Activated naive CD4-positive, alpha-beta T cell treated with Interleukin-2 at 50 U/mL for 16 hours (primary cell): ENCODE results near the gene PABPC1L.

ENCODE experiments used
- DNase-seq: peaks from one replicate; pipeline ENCODE4 v3.0.0-alpha.2; 2020

PABPC1L gene

GRCh38 chr20:44970243-44970757, 60.4 kb downstream of the PABPC1L start:
- no peak for DNase-seq

- DNase-seq = no peak
Observed at GRCh38 chr20:44973053-44973452, 63.2 kb downstream of the PABPC1L start.

- DNase-seq = no peak
Observed at GRCh38 chr20:44976698-44977097, 66.8 kb downstream of the PABPC1L start.

DNA sequence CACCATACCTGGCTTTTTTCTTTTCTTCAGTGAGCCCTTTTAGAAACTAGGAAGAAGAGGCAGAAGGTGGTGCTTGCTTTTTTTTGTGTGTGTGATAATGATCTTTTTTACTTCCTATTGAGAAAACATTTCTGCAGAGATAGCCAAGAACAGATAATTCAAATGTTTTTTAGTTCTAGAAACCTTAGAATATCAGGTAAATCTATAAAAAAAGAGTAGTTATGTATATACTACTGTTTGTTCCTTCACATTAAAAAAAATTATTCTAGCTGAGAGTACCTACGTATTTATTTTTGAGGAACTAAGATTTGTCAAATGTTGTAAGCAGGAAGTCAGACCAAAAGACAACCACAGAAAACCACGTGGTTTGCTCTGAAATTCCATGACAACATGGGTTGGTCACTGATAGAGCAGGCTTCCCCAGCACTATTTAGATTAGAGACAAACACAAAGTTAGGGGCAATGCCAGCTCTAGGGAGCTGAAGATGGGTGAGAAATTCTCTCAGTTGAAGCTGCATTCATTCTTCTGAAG, 69.3 kb downstream of the PABPC1L start:
- peak; percentile 60 for DNase-seq

DNA sequence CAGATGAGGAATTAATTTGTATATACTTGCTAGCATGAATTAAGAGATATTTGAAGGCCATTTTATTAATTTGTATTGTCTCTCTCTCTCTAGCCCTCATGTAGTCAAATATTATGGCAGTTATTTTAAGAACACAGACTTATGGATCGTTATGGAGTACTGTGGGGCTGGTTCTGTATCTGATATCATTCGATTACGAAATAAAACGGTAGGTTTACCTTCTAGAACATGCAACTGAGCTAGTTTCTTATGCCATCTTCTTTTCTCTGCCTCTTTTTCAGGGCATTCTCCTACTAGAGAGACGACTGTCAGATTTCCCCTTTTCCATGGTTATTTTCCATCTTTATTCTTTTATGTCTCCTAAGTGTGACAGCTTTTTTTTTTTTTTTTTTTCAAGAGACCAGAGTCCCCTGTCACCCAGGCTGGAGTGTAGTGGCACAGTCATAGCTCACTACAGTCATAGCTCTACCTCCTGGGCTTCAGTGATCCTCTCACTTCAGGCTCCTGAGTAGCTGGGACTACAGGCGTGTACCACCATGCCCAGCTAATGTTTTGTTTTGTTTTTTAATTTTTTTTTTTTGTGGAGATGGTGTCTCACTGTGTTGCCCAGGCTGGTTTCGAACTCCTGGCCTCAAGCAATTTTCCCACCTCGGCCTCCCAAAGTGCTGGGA, 72.0 kb downstream of the PABPC1L start:
- no peak for DNase-seq

DNA sequence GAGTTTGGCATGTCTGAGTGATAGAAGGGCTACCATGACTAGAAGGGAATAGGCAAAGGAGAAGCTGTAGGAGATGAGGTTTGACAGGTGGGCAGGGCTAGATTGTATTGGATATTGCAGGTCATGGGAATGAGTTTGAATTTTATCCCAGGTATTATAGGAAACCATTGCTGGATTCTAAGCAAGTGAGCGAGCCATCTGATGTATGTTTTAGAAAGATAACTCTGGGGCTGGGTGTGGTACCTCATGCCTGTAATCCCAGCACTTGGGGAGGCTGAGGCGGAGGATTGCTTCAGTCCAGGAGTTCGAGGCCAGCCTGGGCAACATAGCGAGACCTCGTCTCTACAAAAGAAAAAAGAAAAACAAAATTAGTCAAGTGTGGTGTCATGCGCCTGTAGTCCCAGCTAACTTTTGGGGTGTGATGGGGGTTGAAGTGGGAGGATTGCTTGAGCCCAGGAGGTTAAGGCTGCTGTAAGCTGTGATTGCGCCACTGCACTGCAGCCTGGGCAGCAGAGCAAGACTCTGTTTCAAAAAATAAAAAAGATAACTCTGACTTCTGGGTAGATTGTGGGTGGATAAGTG, 73.3 kb downstream of the PABPC1L start:
- no peak for DNase-seq

GRCh38 chr20:44988631-44989171, 78.8 kb downstream of the PABPC1L start:
- DNase-seq = no peak
